ENCODE results near the gene AKR7A3.

Gene AKR7A3

DNA sequence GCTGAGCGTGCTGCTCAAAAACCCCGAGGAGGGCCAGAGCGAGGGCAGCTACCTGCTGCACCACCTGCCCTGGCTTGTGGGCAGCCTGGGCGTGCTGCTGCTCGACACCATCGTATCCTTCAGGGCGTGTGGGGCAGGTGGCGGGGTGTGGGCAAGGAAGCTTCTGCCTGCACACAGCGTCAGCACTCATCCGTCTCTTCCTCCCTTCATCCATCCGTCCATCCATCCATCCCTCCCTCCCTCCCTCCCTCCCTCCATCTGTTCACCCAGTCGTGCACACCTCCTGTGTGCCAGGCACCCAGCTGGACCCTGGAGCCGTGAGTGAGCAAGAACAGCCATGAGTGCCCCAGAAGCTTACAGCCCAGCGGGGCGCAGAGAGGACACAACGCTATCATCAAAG is 38.7 kb upstream of the AKR7A3 start:
- Histone ChIP-seq H3K27me3 (ENCODE audit: control insufficient read depth in 3 of 3, insufficient read depth in 3 of 3, low read depth in 1 of 3, low read length in 3 of 3) (no peaks in the 10 kb centered on the region), H3K79me1 (ENCODE audit: low read depth, low read length) (peaks cover 4% of the 10 kb centered on the region), H3K4ac (ENCODE audit: low read length) (no peak overlapping the region), H3K36me3 (replicated peaks in 1 of 2; ENCODE audit: control insufficient read depth in 2 of 2, insufficient read depth in 2 of 2, low read length in 2 of 2) (peaks cover 16 to 70% of the 10 kb centered on the region in 2 donors), H3K4me2 (ENCODE audit: insufficient read depth, low read length, poor library complexity, severe bottlenecking) (no peak overlapping the region), H4K8ac (ENCODE audit: low read depth, low read length) (no peak overlapping the region), H2BK12ac (ENCODE audit: low read length) (no peak overlapping the region), H2BK5ac (ENCODE audit: low read length) (no peak overlapping the region), H3K23ac (ENCODE audit: low read depth, low read length, poor library complexity) (peak overlapping the region; percentile 85), H3K4me3 (ENCODE audit: low read length in 2 of 2) (no peak overlapping the region), H3K14ac (ENCODE audit: low read length) (no peak overlapping the region), H2BK15ac (ENCODE audit: low read length) (no peak overlapping the region), H2AFZ (ENCODE audit: low read length) (no peak overlapping the region), H2BK120ac (ENCODE audit: low read depth, low read length) (no peak overlapping the region), H3K9me3 (replicated peaks in 1 of 2; ENCODE audit: control insufficient read depth in 2 of 2, insufficient read depth in 1 of 2, low read depth in 1 of 2, low read length in 2 of 2) (peaks cover 0 to 2% of the 10 kb centered on the region in 2 donors), H3K27ac (replicated peaks; ENCODE audit: low read length) (no peak overlapping the region), H3K4me1 (ENCODE audit: control insufficient read depth in 2 of 2, insufficient read depth in 1 of 2, low read depth in 1 of 2, low read length in 2 of 2) (no peaks in the 10 kb centered on the region), H2AK5ac (ENCODE audit: low read depth, low read length) (no peak overlapping the region), H4K91ac (ENCODE audit: low read depth, low read length, poor library complexity) (no peak overlapping the region), H3K9ac (ENCODE audit: low read depth, low read length, poor library complexity) (no peak overlapping the region), H3K18ac (ENCODE audit: low read length) (no peak overlapping the region)
- no peak for DNase-seq (ENCODE audit: low spot score)
- WGBS, 2 donors (ENCODE audit: extremely low coverage in 2 of 2, insufficient read length in 2 of 2, insufficient replicate concordance in 1 of 2): no CpG with 5 or more reads among the region's 16 CpGs

DNA sequence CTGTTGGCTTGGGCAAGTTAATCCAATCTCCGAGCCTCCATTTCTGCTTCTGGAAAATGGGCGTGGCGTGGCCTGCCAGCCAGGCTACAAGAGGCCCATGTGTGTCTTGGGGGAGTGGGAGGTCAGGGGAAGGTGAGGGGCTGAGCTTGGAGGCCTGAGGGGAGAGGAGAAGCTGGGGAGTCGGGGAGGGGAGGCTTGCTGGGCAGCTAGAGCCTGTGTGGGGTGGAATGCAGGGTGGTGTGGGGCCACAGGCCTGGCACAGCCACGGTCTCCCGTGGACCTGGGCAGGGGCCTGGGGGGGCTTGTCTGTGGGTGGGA is 38.1 kb upstream of the AKR7A3 start:
- no peak overlapping the region for H2BK12ac ChIP-seq (ENCODE audit: low read length)
- H3K27me3 ChIP-seq (ENCODE audit: control insufficient read depth in 3 of 3, insufficient read depth in 3 of 3, low read depth in 1 of 3, low read length in 3 of 3): no peaks in the 10 kb centered on the region
- H3K14ac ChIP-seq (ENCODE audit: low read length): no peak overlapping the region
- H2BK5ac ChIP-seq (ENCODE audit: low read length): no peak overlapping the region
- H2BK120ac ChIP-seq (ENCODE audit: low read depth, low read length): no peak overlapping the region
- H3K4ac ChIP-seq (ENCODE audit: low read length): no peak overlapping the region
- H2BK15ac ChIP-seq (ENCODE audit: low read length): no peak overlapping the region
- peaks cover 0 to 2% of the 10 kb centered on the region in 2 donors for H3K9me3 ChIP-seq (replicated peaks in 1 of 2; ENCODE audit: control insufficient read depth in 2 of 2, insufficient read depth in 1 of 2, low read depth in 1 of 2, low read length in 2 of 2)
- H3K36me3 ChIP-seq (replicated peaks in 1 of 2; ENCODE audit: control insufficient read depth in 2 of 2, insufficient read depth in 2 of 2, low read length in 2 of 2): peaks cover 19 to 75% of the 10 kb centered on the region in 2 donors
- WGBS, 2 donors (ENCODE audit: extremely low coverage in 2 of 2, insufficient read length in 2 of 2, insufficient replicate concordance in 1 of 2): no CpG with 5 or more reads among the region's 6 CpGs
- no peaks in the 10 kb centered on the region for H3K4me1 ChIP-seq (ENCODE audit: control insufficient read depth in 2 of 2, insufficient read depth in 1 of 2, low read depth in 1 of 2, low read length in 2 of 2)
- no peak overlapping the region for H3K4me3 ChIP-seq (ENCODE audit: low read length in 2 of 2)
- no peak overlapping the region for H2AK5ac ChIP-seq (ENCODE audit: low read depth, low read length)
- peaks cover 5% of the 10 kb centered on the region for H3K79me1 ChIP-seq (ENCODE audit: low read depth, low read length)
- H2AFZ ChIP-seq (ENCODE audit: low read length): no peak overlapping the region
- no peak overlapping the region for H3K23ac ChIP-seq (ENCODE audit: low read depth, low read length, poor library complexity)
- H3K9ac ChIP-seq (ENCODE audit: low read depth, low read length, poor library complexity): no peak overlapping the region
- no peak overlapping the region for H4K8ac ChIP-seq (ENCODE audit: low read depth, low read length)
- DNase-seq (ENCODE audit: low spot score): no peak
- H4K91ac ChIP-seq (ENCODE audit: low read depth, low read length, poor library complexity): no peak overlapping the region
- no peak overlapping the region for H3K4me2 ChIP-seq (ENCODE audit: insufficient read depth, low read length, poor library complexity, severe bottlenecking)
- H3K18ac ChIP-seq (ENCODE audit: low read length): no peak overlapping the region
- no peak overlapping the region for H3K27ac ChIP-seq (replicated peaks; ENCODE audit: low read length)

DNA sequence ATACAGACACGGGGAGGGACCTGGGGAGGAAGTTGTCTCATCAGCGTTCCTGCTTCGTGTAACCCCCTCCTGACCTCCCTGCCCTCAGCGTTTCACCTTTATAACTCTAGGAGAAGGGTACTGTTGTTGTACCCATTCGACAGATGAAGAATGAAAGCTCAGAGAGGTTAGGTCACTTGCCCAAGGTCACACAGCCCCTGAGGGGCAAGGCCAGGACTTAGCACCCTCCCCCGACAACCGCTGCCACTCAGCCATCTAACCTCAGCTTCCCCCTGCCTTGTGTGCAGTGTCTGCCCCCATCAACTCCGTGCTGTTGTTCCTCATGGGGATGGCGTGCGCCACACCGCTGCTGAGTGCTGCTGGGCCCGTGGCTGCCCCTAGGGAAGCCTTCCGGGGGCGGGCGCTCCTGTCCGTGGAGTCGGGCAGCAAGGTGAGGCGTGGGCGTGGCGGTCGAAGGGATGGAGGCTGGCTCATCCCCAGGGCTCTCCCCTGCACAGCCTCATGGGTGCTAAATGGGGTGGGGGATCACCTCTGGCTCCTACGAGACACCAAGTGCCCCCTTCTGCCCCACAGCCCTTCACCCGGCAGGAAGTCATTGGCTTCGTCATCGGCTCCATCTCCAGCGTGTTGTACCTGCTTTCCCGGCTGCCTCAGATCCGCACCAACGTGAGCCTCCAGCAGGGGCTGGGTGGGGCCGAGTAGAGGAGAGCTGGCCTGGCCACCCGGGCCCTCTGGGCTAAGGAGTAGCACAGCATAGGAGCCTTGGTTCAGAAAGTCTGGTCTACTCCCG is 37.6 kb upstream of the AKR7A3 start:
- Histone ChIP-seq H4K8ac (ENCODE audit: low read depth, low read length) (peak overlapping the region; percentile 43), H3K27ac (replicated peaks; ENCODE audit: low read length) (no peak overlapping the region), H2AK5ac (ENCODE audit: low read depth, low read length) (no peak overlapping the region), H3K4me2 (ENCODE audit: insufficient read depth, low read length, poor library complexity, severe bottlenecking) (no peak overlapping the region), H2BK120ac (ENCODE audit: low read depth, low read length) (no peak overlapping the region), H3K18ac (ENCODE audit: low read length) (no peak overlapping the region), H3K14ac (ENCODE audit: low read length) (peak overlapping the region; percentile 8), H3K4me1 (ENCODE audit: control insufficient read depth in 2 of 2, insufficient read depth in 1 of 2, low read depth in 1 of 2, low read length in 2 of 2) (no peaks in the 10 kb centered on the region), H2BK5ac (ENCODE audit: low read length) (no peak overlapping the region), H3K79me1 (ENCODE audit: low read depth, low read length) (peaks cover 6% of the 10 kb centered on the region), H4K91ac (ENCODE audit: low read depth, low read length, poor library complexity) (no peak overlapping the region), H3K23ac (ENCODE audit: low read depth, low read length, poor library complexity) (peak overlapping the region; percentile 85), H3K4ac (ENCODE audit: low read length) (no peak overlapping the region), H2BK15ac (ENCODE audit: low read length) (no peak overlapping the region), H3K9me3 (replicated peaks in 1 of 2; ENCODE audit: control insufficient read depth in 2 of 2, insufficient read depth in 1 of 2, low read depth in 1 of 2, low read length in 2 of 2) (peaks cover 0 to 2% of the 10 kb centered on the region in 2 donors), H3K9ac (ENCODE audit: low read depth, low read length, poor library complexity) (peak overlapping the region; percentile 44), H3K36me3 (replicated peaks in 1 of 2; ENCODE audit: control insufficient read depth in 2 of 2, insufficient read depth in 2 of 2, low read length in 2 of 2) (peaks cover 19 to 76% of the 10 kb centered on the region in 2 donors), H2AFZ (ENCODE audit: low read length) (no peak overlapping the region), H3K4me3 (ENCODE audit: low read length in 2 of 2) (peak overlapping the region in 1 of 2 donors; percentile 16), H2BK12ac (ENCODE audit: low read length) (no peak overlapping the region), H3K27me3 (ENCODE audit: control insufficient read depth in 3 of 3, insufficient read depth in 3 of 3, low read depth in 1 of 3, low read length in 3 of 3) (no peaks in the 10 kb centered on the region)
- WGBS, 2 donors (ENCODE audit: extremely low coverage in 2 of 2, insufficient read length in 2 of 2, insufficient replicate concordance in 1 of 2): no CpG with 5 or more reads among the region's 32 CpGs
- no peak for DNase-seq (ENCODE audit: low spot score)

DNA sequence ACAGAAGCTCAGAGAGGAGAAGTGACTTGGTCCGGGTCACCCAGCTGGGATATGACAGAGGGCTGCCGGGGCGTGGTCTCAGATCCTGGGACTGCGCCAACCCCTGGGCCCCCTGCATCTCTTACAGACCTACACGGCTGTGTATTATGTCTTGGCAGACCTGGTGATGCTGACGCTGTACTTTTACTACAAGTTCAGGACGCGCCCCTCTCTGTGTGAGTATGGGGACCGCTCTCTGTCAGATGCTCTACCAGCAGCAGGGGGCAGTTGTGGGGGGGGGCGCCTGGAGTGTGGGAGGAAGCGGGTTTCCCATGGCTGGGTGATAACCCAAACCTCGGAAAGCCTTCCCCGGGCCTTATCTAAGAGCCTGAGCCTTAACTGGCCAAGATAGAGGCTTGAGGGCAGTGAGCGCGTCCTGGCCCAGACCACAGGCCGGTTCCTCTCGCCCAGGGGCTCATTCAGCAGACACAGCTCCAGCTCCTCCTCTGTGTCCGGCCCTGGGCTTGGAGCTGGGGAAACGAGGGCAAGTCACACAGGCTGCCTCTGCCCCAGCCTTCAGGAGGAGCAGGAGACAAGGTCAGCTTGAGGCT is 36.9 kb upstream of the AKR7A3 start:
- H3K4ac ChIP-seq (ENCODE audit: low read length): no peak overlapping the region

More for the DNA sequence above, 36.9 kb upstream of the AKR7A3 start:
- no peak overlapping the region for H3K14ac ChIP-seq (ENCODE audit: low read length)
- no CpG with 5 or more reads among the region's 19 CpGs for WGBS, 2 donors (ENCODE audit: extremely low coverage in 2 of 2, insufficient read length in 2 of 2, insufficient replicate concordance in 1 of 2)
- no peak overlapping the region for H2BK15ac ChIP-seq (ENCODE audit: low read length)
- no peak overlapping the region for H3K9ac ChIP-seq (ENCODE audit: low read depth, low read length, poor library complexity)
- H2AFZ ChIP-seq (ENCODE audit: low read length): no peak overlapping the region
- peaks cover 19 to 76% of the 10 kb centered on the region in 2 donors for H3K36me3 ChIP-seq (replicated peaks in 1 of 2; ENCODE audit: control insufficient read depth in 2 of 2, insufficient read depth in 2 of 2, low read length in 2 of 2)
- no peak overlapping the region for H2BK12ac ChIP-seq (ENCODE audit: low read length)
- H4K91ac ChIP-seq (ENCODE audit: low read depth, low read length, poor library complexity): no peak overlapping the region
- no peaks in the 10 kb centered on the region for H3K4me1 ChIP-seq (ENCODE audit: control insufficient read depth in 2 of 2, insufficient read depth in 1 of 2, low read depth in 1 of 2, low read length in 2 of 2)
- H3K23ac ChIP-seq (ENCODE audit: low read depth, low read length, poor library complexity): no peak overlapping the region
- H2BK120ac ChIP-seq (ENCODE audit: low read depth, low read length): no peak overlapping the region
- no peak overlapping the region for H3K27ac ChIP-seq (replicated peaks; ENCODE audit: low read length)
- no peak overlapping the region for H4K8ac ChIP-seq (ENCODE audit: low read depth, low read length)
- no peak for DNase-seq (ENCODE audit: low spot score)
- no peak overlapping the region for H3K4me3 ChIP-seq (ENCODE audit: low read length in 2 of 2)
- no peak overlapping the region for H2AK5ac ChIP-seq (ENCODE audit: low read depth, low read length)
- H3K18ac ChIP-seq (ENCODE audit: low read length): no peak overlapping the region
- no peak overlapping the region for H3K4me2 ChIP-seq (ENCODE audit: insufficient read depth, low read length, poor library complexity, severe bottlenecking)
- no peaks in the 10 kb centered on the region for H3K27me3 ChIP-seq (ENCODE audit: control insufficient read depth in 3 of 3, insufficient read depth in 3 of 3, low read depth in 1 of 3, low read length in 3 of 3)
- peaks cover 6% of the 10 kb centered on the region for H3K79me1 ChIP-seq (ENCODE audit: low read depth, low read length)
- H2BK5ac ChIP-seq (ENCODE audit: low read length): no peak overlapping the region
- H3K9me3 ChIP-seq (replicated peaks in 1 of 2; ENCODE audit: control insufficient read depth in 2 of 2, insufficient read depth in 1 of 2, low read depth in 1 of 2, low read length in 2 of 2): peaks cover 0 to 2% of the 10 kb centered on the region in 2 donors
